NCI-H748 treated with DMSO at 0.1 percent for 48 hours (cell line): ENCODE results near the gene NAPG.
"Not testable (repeated sequence)": the region's sequence is repeated elsewhere in the genome, so short reads cannot be mapped to it uniquely, and the experiment has no call there.

Experiments used
- DNase-seq: peaks from one replicate; lab custom pipeline; 2025; lab: John Stamatoyannopoulos, UW

Gene NAPG

GRCh38 chr18:10546557-10547300 is 20.9 kb downstream of the NAPG start:
- no peak for DNase-seq

DNA sequence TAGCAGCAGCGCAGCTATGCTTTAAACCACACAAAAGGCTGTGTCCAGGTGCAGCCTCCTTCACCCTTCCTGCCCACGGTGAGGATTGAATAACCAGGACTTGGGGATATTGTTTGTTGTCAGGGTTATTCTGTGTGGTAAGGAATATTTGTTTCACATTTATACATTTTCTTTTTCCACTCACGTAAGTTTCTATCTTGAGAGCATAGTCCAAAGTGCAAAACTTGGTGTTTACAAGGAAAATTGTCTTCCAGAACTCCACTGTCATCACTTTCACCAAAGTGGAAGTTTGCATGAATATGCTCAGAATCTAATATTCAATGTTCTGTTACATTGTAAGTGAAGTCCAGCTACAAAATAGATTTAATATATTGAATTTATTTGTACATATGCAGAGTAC is 26.4 kb downstream of the NAPG start:
- no peak for DNase-seq

GRCh38 chr18:10556251-10556650 is 30.4 kb downstream of the NAPG start:
- DNase-seq = not testable (repeated sequence)

DNA sequence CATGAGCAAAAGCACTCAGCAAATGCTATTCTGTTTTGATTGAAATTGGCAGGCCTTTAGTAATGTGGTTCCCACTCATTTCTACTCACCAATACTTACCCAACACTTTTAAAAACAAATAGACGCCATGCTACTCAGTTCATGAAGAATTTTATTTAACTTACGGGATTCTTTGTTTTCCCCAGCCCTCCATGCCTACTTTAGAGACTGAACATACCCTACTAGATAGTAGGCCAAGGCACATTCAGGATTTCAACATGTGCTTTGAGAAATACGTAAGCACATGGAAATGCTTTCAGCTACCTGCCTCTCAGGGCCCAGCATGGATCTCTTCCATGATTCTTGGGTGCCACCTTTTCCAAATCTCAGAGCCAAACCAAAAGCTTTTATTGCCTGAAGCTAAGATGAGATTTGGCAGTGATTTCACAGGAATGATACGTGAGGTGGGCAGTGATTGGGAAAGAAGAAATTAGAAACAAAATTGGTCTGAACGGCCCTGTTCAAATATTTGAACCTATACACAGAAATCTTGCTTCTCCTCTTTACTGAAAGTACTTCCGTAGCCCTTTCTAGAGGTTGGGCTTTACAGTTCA is 31.4 kb downstream of the NAPG start:
- DNase-seq = no peak

DNA sequence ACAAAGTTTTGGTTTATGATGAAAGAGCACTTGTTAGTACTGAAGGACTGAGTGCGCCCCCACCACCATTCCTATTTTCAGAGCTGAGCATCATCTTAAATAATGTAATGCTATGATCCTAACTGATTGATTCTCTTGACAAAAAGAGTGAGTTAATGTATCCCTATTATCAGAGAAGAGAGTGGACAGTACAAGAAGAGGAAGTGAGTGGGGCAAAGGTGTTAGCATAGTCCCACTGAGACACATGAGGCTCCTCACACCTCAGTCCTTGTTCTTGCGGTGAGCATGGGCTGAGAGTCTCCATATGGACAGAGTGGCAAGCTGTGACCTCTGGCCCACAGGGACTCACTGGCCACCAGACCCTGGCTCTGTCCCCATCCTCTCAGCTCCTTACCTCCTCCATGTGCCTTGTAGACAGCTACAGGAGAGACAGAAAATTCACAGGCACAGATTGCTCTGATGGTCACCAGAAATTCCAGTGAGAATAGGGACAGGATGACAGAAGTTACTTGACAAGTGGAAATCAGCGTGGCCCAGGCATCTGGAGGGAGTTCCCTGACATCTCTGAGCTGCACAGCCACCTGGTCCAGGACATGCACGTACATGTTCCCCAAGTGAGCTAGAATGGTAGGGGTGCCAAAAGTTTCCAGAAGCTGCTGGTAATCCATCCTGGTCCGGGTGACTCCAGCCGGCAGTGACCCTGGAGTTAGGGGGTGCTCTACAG is 32.6 kb downstream of the NAPG start:
- no peak for DNase-seq

- no peak for DNase-seq
Measured at GRCh38 chr18:10558967-10559298, 33.1 kb downstream of the NAPG start.

DNA sequence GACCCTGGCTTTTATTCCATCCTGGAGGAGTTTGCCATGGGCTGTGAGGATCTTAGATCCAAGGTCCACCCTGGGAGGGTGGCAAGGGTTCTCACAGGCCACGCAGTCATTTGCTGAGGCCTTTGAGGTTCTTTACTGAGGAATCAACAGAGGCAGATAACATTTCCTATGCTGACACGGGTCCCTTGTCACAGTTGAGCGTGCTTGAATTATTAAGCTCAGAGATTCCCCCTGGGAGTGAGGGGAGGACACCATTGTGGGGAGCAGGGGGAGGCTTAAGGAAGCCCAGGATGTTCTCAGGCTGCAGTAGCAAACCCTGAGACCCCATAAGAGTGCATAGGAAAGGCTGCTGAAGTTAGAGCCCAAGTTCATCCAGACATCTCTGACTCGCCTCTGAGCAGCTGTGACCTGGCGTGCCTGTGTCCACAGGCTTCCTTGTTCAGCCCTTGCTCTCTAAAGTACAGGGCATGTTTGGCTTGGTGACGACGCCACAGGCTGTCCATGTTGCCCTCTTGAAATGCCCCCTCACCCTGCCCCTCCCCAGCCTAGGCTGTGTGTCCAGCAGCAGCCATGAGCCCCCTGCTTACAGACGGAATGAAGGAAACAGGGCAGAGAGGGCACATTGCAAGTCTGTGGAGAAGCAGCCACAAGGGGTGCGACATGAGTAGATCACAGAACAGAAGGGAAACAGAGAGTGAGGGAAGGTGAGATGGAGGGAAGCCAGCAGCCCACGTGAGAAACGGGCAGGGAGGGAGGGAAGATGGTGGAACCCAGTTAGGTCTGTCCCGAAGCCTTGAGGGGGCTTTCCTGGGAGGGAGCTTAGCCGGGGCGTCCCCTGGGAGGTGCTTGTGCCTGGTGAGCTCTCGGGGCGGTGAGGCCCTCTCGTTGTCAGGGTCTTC is 34.0 kb downstream of the NAPG start:
- DNase-seq = no peak

- DNase-seq = peak; percentile 41
Measured at GRCh38 chr18:10560452-10561045, 34.7 kb downstream of the NAPG start.

- DNase-seq = no peak
Measured at GRCh38 chr18:10562773-10563160, 36.9 kb downstream of the NAPG start.

DNA sequence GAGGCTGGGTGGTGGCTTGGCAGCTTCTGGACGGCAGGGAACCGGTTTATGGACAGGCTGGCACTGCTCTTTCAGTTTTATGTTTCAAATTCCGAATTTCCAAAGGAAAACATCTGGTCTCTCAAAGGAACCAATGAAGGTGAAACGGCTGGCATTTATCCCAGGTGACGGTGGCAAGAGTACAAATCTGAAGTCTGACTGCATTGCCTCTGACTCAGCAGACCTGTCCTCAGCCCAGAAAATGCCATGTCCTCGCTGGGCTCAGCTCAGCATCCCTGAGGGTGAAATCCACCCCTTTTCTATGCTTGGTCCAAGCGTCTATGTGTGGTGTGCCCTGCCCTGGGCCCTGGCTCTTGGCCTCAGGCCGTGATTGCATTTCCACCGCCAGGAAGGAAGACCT is 38.1 kb downstream of the NAPG start:
- no peak for DNase-seq

DNA sequence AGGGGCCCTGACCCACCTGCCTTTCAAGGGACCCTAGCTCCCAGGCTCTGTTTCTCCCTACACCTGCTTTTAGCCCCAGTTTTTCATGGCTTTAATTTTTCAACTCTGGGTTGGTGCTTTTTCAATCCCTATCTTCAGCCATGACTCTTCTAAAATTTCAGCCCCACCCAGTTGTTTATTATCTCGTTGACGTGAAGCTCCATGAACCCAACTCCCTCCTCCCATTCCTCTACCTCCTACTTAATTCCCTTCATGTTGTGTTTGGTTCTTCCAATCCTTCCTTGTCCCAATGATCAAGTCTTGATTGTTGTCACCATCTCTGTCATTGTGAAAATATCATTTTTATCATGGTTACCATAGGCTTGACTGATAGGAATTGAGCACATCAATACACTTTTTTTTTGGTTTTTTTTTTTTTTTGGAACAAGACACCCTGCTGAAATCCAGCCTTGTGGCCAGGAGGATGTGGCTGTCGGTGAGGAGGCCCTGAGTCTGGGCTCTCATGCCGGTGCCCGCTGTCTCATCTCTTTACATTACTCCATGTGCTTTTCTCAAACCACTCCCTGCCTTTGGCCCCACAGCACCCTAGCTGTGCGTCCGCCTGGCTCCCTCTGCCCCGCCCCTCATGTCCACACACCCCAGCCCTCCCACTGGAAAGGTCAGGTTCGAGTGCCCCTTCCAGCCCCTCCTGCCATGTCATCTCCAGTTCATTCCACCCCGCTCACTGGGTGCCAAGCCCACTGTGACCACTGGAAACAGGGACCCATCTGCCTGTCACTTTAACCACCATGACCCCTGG is 39.3 kb downstream of the NAPG start:
- DNase-seq = no peak

DNA sequence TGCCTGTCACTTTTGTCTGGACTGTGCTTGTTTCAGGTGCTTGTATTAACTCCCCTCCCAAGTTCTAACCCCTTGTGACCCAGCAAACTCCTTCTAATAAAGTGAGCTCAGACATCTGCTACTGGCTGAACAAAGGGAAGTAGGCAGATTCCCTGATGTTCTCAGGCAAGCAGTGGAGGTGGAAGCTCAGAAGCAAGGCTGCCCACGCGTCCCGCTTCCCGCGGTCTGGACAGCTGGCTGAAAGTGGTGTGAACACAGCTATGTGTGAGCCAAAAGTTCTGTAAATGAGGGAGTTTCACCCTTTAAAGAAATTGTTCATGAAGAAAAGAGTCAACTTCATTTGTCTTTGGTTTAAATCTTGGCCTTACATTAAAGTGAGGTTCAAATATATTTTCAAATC is 40.0 kb downstream of the NAPG start:
- DNase-seq = no peak

- no peak for DNase-seq
Measured at GRCh38 chr18:10566390-10566789, 40.6 kb downstream of the NAPG start.

DNA sequence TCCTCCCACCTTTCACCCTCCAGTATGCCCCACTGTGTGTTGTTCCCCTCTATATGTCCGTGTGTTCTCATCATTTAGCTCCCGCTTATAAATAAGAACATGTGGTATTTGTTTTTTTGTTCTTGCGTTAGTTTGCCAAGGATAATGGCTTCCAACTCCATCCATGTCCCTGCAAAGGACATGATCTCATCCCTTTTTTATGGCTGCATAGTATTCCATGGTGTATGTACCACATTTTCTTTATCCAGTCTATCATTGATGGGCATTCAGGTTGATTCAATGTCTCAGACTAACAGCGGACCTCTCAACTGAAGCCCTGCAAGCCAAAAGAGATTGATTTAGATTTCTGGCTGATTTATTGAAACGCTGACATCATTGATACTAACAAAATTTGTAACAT is 44.1 kb downstream of the NAPG start:
- DNase-seq = not testable (repeated sequence)

DNA sequence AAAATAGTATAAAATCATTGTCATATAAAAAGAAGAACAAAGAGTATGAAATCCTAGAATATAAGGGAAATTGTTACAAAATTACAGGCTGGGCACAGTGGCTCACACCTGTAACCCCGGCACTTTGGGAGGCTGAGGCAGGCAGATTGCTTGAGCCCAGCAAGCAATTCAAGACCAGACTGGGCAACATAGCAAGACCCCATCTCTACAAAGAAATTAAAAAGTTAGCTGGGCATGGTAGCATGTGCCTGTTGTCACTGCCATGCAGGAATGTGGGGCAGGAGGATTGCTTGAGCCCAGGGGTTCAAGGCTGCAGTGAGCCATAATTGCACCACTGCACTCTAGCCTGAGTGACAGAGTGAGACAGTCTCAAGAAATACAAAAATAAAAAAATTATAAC is 44.8 kb downstream of the NAPG start:
- DNase-seq = no peak

DNA sequence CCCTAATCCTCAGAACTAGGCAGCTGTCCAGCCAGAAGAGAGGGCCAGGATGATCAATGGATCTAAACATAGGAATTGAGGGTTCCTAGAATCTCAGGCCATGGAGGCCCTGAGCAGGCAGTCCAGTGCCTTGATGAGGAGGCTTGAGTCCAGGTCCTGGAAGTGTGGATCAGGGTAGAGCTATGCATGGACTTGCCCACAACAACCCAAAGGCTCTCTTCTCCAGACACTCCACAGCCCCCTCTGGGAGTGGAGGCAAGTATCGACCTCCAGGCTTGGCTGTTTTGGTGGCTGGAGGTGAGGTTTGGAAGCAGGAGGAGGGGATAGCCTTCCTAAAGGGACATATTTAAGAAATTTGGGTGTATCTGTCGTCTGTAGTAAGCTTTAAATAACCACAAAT is 45.7 kb downstream of the NAPG start:
- no peak for DNase-seq

GRCh38 chr18:10573261-10573660 is 47.4 kb downstream of the NAPG start:
- not testable (repeated sequence) for DNase-seq

- DNase-seq = not testable (repeated sequence)
Measured at GRCh38 chr18:10574412-10574811, 48.6 kb downstream of the NAPG start.

GRCh38 chr18:10577842-10578572 is 52.2 kb downstream of the NAPG start:
- not testable (repeated sequence) for DNase-seq

GRCh38 chr18:10578573-10578899 is 52.7 kb downstream of the NAPG start:
- not testable (repeated sequence) for DNase-seq
